ENCODE results near the gene MAD1L1.

DNA sequence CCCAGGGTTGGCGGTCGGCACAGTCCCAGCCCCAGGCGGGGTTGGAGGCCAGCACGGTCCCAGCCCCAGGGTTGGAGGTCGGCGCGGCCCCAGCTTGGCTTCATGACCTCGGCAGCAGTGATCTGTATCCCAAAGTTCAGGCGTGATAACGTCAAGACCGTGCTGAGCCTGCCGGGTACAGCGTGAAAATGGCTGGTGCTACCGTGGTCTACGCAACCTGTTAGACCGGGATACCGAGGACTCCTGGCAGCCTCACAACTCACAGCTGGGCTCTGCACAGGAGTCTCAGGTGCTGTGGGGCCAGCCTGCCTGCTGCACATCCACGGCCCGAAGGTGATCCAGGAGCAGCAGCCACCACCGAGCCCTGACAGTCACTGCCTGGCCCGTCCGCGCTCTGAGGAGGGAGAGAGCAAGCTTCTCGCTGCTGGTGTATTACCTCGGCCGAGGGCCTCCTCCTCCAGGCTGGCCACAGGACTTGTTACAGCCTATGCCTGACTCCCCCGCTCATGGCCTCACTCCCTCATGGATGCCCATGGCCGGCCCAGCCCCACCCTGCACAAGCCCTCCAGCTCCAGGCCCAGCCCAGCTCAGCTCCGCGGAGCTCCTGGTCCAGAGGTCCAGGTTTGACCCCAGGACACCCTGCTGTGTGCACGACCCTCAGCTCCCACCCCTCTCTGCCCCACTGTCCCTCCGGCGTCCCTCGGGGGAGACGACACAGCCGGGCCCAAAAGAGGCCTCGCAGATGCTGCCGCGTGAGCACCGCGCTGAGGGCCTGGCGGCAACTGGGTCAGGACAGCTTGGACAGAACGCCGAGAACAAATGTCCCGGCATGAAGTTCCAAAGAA, 406.6 kb downstream of the MAD1L1 start:
- TF ChIP-seq POLR2A (IDR thresholded peaks at IDR 0.05) (no peak), POLR2AphosphoS5 (IDR thresholded peaks at IDR 0.05) (no peak), EP300 (IDR thresholded peaks at IDR 0.05) (no peak)
- TF ChIP-seq, protein P1, sequence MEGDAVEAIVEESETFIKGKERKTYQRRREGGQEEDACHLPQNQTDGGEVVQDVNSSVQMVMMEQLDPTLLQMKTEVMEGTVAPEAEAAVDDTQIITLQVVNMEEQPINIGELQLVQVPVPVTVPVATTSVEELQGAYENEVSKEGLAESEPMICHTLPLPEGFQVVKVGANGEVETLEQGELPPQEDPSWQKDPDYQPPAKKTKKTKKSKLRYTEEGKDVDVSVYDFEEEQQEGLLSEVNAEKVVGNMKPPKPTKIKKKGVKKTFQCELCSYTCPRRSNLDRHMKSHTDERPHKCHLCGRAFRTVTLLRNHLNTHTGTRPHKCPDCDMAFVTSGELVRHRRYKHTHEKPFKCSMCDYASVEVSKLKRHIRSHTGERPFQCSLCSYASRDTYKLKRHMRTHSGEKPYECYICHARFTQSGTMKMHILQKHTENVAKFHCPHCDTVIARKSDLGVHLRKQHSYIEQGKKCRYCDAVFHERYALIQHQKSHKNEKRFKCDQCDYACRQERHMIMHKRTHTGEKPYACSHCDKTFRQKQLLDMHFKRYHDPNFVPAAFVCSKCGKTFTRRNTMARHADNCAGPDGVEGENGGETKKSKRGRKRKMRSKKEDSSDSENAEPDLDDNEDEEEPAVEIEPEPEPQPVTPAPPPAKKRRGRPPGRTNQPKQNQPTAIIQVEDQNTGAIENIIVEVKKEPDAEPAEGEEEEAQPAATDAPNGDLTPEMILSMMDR (IDR thresholded peaks at IDR 0.05), result no peak
